ENCODE measurements around the gene MSANTD7. TPM values are rescaled to one million over a fixed set of nuclear protein-coding genes. Genes with fewer than 3 reads are reported as not detected.

Gene MSANTD7
- total and polyA plus RNA-seq, 2 of the 13 experiments (the other 11 are each of a cell fraction or from before 2014, with no cell fraction given): 3.7 to 16.7 TPM

DNA sequence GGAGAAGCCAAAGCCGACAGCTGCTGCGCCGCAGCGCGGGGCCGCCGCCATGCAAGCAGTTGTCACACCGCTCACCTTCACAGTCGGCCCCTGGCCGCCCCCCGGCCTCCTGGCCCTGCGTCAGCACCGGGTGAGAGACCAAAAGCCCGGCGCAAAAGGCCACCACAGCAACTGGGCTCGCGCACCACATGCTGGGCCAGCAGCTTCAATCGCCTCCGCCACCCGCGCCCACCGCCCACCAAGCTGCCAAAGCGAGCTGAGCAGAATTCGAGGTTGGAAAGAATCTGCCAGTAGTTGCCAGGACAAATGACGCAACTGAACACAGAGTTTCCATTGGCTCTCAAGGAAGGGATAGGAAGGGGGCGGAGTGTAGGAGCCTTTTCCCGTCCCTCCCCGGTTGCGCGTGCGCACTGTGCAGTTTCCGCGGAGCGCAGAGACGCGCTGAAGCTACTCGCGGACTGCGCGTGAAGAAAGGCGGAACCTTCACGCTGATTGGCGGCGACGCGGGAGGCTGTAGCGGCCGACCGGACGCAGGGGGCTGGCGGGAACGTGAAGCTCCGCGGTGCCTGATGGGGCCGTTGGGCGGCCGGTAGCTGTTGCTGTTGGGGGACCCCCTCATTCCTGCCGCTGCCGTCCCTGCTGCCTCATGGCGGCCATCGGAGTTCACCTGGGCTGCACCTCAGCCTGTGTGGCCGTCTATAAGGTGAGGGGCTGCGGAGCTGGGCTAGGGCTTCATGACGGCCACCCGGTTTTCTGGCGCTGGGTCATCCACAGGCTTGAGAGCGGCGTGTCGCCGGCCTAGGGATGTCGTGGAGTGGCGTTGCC lies at the start of gene MSANTD7, which contains the start of the genes CDNF and HSPA14 (continued):
- TF ChIP-seq, protein P1, sequence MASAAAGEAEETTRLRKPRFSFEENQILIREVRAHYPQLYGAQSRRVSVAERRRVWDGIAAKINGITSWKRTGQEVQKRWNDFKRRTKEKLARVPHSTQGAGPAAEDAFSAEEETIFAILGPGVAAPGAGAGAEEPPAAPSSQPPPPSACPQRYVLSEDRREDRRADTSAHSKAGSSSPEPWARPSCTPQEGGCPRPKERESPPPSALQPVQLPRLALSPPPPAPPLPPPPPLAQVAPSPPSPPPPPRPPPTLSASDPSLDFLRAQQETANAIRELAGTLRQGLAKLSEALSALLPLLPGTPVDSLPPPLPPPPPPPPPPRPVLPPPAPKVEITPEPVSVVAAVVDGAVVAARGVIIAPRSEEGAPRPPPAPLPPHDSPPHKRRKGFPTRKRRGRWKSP (CRISPR knock-in tag; IDR thresholded peaks at IDR 0.05): peak; percentile 83
- TF ChIP-seq, protein P2, sequence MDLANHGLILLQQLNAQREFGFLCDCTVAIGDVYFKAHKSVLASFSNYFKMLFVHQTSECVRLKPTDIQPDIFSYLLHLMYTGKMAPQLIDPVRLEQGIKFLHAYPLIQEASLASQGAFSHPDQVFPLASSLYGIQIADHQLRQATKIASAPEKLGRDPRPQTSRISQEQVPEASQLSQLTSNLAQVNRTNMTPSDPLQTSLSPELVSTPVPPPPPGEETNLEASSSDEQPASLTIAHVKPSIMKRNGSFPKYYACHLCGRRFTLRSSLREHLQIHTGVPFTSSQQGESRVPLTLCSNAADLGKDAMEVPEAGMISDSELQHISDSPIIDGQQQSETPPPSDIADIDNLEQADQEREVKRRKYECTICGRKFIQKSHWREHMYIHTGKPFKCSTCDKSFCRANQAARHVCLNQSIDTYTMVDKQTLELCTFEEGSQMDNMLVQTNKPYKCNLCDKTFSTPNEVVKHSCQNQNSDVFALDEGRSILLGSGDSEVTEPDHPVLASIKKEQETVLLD (CRISPR knock-in tag; IDR thresholded peaks at IDR 0.05; ENCODE audit: low read depth): peak; percentile 52; the same call in 1 of the 2 replicates
- TF ChIP-seq ZNF850 (CRISPR knock-in tag; conservative IDR thresholded peaks at IDR 0.05): 0 out of 2 replicates have a peak, but pooled peaks have one; percentile 12
- no peak for TF ChIP-seq ZNF709 (CRISPR knock-in tag; IDR thresholded peaks at IDR 0.05)
- TF ChIP-seq ZNF234 (CRISPR knock-in tag; conservative IDR thresholded peaks at IDR 0.05): no peak
- TF ChIP-seq, protein P3, sequence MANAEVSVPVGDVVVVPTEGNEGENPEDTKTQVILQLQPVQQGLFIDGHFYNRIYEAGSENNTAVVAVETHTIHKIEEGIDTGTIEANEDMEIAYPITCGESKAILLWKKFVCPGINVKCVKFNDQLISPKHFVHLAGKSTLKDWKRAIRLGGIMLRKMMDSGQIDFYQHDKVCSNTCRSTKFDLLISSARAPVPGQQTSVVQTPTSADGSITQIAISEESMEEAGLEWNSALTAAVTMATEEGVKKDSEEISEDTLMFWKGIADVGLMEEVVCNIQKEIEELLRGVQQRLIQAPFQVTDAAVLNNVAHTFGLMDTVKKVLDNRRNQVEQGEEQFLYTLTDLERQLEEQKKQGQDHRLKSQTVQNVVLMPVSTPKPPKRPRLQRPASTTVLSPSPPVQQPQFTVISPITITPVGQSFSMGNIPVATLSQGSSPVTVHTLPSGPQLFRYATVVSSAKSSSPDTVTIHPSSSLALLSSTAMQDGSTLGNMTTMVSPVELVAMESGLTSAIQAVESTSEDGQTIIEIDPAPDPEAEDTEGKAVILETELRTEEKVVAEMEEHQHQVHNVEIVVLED (CRISPR knock-in tag; IDR thresholded peaks at IDR 0.05; ENCODE audit: borderline replicate concordance): peak; percentile 96
- no peak for TF ChIP-seq ZBTB42 (CRISPR knock-in tag; IDR thresholded peaks at IDR 0.05)
- peak; percentile 39; the same call in 1 of the 2 replicates for TF ChIP-seq KLF6 (CRISPR knock-in tag; IDR thresholded peaks at IDR 0.05)
- TF ChIP-seq KAT2B (IDR thresholded peaks at IDR 0.05; ENCODE audit: borderline replicate concordance, low read depth, low read length): no peak
- no peak for TF ChIP-seq ZBTB1 (CRISPR knock-in tag; IDR thresholded peaks at IDR 0.05; ENCODE audit: borderline replicate concordance)
- TF ChIP-seq ATAD3A (CRISPR knock-in tag; IDR thresholded peaks at IDR 0.05): no peak
- no peak for TF ChIP-seq ZNF260 (CRISPR knock-in tag; IDR thresholded peaks at IDR 0.05; ENCODE audit: borderline replicate concordance, low read depth)
- TF ChIP-seq, protein P4, sequence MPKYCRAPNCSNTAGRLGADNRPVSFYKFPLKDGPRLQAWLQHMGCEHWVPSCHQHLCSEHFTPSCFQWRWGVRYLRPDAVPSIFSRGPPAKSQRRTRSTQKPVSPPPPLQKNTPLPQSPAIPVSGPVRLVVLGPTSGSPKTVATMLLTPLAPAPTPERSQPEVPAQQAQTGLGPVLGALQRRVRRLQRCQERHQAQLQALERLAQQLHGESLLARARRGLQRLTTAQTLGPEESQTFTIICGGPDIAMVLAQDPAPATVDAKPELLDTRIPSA (CRISPR knock-in tag; IDR thresholded peaks at IDR 0.05; ENCODE audit: borderline replicate concordance): no peak
- TF ChIP-seq ZKSCAN1 (IDR thresholded peaks at IDR 0.05; ENCODE audit: low read length): no peak
- no peak for TF ChIP-seq ZNF24 (IDR thresholded peaks at IDR 0.05)
- TF ChIP-seq REL (CRISPR knock-in tag; conservative IDR thresholded peaks at IDR 0.05): peak; percentile 76; the same call in 1 of the 2 replicates
- TF ChIP-seq, protein P5, sequence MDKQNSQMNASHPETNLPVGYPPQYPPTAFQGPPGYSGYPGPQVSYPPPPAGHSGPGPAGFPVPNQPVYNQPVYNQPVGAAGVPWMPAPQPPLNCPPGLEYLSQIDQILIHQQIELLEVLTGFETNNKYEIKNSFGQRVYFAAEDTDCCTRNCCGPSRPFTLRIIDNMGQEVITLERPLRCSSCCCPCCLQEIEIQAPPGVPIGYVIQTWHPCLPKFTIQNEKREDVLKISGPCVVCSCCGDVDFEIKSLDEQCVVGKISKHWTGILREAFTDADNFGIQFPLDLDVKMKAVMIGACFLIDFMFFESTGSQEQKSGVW (CRISPR knock-in tag; IDR thresholded peaks at IDR 0.05; ENCODE audit: borderline replicate concordance): no peak
- peak; percentile 91 for TF ChIP-seq YEATS2 (CRISPR knock-in tag; IDR thresholded peaks at IDR 0.05; ENCODE audit: borderline replicate concordance)
- TF ChIP-seq MEF2D (CRISPR knock-in tag; IDR thresholded peaks at IDR 0.05): peak; percentile 78; the same call in 1 of the 2 replicates
- TF ChIP-seq TP53 (CRISPR knock-in tag; conservative IDR thresholded peaks at IDR 0.05): no peak
- TF ChIP-seq ZNF205 (CRISPR knock-in tag; IDR thresholded peaks at IDR 0.05): no peak
- no peak; the same call in 1 of the 2 replicates for TF ChIP-seq ZNF761 (CRISPR knock-in tag; conservative IDR thresholded peaks at IDR 0.05)
- TF ChIP-seq FOXK2 (IDR thresholded peaks at IDR 0.05): peak; percentile 40; the same call in 1 of the 2 replicates
- TF ChIP-seq ZNF382 (CRISPR knock-in tag; IDR thresholded peaks at IDR 0.05; ENCODE audit: borderline replicate concordance): no peak
- no peak for TF ChIP-seq ZNF207 (IDR thresholded peaks at IDR 0.05; ENCODE audit: borderline replicate concordance)
